GM19463 (cell line): ENCODE measurements around the gene SLC36A1.

Experiments
- ATAC-seq: cut with Tn5 transposase; IDR thresholded peaks from one replicate; pipeline ENCODE4 v1.9.1; 2021; ENCODE audit warnings: mild to moderate bottlenecking, moderate library complexity; ENCODE audit not compliant: unreplicated experiment

SLC36A1 gene

GRCh38 chr5:151451626-151452520 is 4.5 kb downstream of the SLC36A1 start:
- peak; percentile 77 for ATAC-seq

- no peak for ATAC-seq
These were observed 6.8 kb downstream of the SLC36A1 start for GRCh38 chr5:151454166-151454565.

DNA sequence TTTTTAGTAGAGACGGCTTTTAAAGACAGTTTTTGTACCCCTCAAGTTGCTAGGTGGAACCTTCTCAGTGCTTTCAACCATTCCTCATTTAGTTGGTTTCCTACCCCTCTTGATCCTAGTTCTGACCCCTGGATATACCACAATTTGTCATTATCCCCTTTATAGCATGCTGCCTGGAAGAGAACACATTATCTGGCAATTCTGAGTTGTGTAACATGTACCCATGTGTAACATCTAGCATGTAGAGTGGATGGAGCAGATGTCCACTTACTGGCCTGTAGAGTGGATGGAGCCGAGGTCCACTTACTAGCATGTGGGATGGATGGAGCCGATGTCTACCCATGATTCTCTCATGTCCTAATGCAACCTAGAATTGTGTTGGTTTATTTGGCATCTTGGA is 7.5 kb downstream of the SLC36A1 start:
- ATAC-seq = no peak

- no peak for ATAC-seq
These were observed 9.0 kb downstream of the SLC36A1 start for GRCh38 chr5:151456321-151456940.

GRCh38 chr5:151458314-151458713 is 10.9 kb downstream of the SLC36A1 start:
- no peak for ATAC-seq

DNA sequence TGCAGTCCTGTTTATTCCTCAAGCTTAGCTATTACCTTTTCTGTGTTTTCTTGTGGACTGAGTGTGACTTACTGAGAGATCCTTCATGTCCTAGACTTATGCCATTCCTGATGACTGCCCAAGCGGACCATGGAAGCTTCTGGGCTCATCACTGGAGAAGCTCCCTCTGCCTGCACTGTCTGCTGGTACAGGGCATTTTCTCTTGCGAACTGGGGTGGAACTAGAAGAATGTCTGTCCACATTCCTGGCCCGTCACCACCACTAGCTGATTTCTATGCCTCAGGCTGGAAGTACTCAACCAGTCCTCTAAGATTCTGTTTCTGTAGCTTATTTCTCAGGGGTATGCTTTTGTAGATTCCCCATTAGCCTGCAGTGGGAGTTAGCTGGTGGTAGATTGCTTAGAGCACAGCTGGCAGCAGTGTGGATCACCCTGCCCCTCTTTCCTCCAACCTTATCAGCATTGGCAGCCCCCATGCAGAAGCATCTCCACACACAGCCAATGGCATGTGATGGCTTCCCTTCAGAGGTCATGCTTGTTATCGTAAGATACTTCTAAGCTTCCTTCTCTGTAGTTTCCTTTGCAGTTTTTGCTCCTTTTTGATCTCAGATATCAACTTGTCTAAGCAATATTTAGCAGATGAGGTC is 12.4 kb downstream of the SLC36A1 start:
- no peak for ATAC-seq

- ATAC-seq = peak; percentile 97
These were observed 13.9 kb downstream of the SLC36A1 start for GRCh38 chr5:151461312-151461711.

DNA sequence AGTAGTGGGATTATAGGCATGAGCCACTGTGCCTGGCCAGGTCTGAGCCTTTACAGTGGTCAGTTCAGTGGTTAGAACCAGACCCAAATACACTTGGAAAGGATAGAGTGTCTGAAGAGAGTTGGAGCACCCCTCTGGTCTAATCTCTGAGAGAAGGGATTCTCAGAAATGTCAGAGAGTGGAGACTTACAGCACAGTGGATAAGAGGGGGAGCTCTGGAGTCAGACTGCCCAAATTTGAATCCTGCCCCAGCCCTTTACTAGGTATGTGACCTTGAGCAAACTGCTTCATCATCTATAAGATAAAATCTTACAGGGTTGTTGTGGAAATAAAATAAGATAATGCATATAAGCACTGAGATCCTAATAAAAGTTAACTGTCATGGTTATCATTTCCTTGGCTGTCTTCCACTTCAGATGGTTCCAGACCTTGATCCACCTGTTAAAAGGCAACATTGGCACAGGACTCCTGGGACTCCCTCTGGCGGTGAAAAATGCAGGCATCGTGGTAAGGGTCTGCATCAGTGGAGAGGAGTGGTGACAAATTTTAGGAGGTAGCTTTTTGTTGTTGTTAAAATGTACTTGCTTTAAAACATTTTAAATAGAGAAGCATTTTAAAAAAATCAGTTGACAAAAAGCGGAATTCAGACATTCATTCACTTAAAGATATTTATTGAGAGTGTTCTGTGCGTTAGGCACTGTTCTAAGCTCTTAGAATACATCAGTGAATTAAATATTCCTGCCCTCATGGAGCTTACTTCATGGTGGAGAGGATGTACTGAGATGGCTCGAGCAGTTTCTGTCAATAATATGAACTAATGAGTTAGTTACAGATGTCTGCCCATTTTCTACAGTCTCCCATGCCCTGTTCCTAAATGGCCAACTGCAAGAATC is 16.0 kb downstream of the SLC36A1 start:
- no peak for ATAC-seq

DNA sequence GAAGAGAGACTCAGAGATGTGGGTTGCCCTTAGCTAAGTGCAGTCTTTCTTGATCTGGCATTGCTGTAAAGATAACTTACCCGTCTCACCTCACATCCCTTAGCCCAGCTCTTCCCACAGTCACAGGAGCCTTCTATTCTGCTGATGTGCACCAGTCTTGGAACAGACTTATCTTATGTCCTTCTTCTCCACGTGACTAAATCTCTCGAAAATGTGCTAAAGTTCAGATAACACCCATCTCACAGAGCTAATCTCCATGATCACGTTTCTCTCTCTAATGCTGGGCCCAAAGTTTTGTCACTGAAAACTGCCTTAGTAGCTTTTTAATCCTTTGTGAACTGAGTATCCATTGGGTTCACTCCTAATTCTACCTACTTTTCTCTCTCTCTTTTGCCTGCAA is 16.7 kb downstream of the SLC36A1 start:
- no peak for ATAC-seq

DNA sequence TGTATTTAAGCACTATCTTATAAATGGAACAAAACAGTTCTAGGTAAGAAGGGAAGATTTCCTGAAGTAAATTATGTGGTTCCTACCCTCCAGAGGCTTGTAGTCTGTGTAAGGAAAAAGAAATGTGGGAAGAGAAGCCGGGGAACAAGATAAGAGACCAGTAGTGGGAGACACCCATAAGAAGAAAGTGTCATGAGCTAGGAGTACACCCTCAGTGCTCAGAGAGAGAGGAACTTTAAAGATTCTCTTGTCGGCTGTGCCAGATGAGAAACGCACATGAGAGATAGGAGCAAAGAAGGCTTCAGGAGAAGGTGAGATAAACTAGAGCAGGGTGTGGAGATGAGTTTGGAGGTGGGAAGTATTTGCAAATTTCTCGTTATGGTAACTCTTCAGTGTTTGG is 18.1 kb downstream of the SLC36A1 start:
- ATAC-seq = no peak

DNA sequence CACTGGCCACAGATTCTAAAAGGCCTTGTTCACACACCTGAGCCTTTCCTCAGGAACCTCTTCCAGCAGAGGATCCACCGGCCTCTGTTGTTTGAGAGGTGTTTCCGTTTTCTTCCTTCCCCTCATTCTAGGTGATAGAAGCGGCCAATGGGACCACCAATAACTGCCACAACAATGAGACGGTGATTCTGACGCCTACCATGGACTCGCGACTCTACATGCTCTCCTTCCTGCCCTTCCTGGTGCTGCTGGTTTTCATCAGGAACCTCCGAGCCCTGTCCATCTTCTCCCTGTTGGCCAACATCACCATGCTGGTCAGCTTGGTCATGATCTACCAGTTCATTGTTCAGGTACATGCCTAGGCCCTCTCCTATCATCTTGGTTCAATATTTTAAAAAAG is 20.2 kb downstream of the SLC36A1 start:
- no peak for ATAC-seq

- no peak for ATAC-seq
These were observed 22.0 kb downstream of the SLC36A1 start for GRCh38 chr5:151469386-151469785.

- ATAC-seq = no peak
These were observed 22.6 kb downstream of the SLC36A1 start for GRCh38 chr5:151469992-151470391.

DNA sequence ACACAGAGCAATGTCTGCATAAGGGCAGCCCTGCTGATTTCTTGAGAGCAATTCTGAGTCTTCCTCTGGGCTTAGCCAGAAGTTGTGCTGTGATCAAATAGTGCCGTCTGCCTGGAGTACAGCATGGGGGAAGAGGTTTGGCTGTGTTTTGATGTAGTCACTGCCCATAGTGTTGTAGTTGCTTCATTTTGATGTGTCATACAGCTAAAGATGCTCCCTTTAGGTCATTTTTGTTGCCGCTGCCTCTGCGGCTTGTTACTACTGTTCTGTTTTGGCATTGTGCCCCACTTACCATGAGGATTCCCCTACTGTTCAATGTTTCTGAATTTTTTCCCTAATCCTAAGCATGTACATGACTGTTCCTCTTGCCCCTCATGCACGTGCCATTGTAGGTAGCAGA is 23.0 kb downstream of the SLC36A1 start:
- ATAC-seq = no peak

DNA sequence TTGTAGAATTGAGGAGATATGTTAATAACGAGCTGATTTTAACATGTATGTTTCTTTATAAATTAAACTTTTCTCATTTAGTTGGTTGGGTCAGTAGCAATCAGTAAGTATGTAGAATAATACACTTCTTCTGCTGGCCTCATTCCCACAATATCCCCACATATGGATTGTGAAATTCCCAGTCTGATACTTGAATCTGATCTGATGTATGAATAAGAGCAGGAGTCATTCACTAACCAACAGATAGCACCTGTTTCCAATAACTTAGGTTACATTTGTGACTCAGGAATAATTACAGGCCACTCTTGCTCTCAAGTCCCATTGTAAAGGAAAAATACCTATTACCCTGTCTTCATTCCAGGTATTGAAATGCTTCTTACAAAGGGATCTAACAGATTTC is 23.9 kb downstream of the SLC36A1 start:
- no peak for ATAC-seq

DNA sequence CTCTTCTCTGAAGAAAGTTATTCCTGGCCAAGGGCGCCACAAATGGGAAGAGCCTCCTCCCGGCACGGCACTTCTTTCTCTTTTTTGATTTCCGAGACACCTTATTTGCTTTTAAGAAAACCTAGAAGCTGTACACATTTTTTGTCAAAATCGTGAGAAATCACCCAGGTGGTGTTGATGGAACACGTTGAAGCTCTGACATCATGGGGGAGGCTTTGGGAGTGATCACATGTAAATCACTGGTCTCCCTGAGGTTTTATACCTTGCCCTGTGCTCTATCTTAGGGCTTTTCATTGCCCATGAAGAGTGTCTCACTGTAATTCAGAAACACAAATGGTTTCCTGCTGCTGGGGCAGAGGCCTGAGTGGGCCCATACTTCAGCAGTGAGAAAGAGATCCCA is 27.4 kb downstream of the SLC36A1 start:
- no peak for ATAC-seq

GRCh38 chr5:151475388-151475787 is 28.0 kb downstream of the SLC36A1 start:
- no peak for ATAC-seq

GRCh38 chr5:151476016-151476415 is 28.6 kb downstream of the SLC36A1 start:
- no peak for ATAC-seq

- ATAC-seq = no peak
These were observed 29.7 kb downstream of the SLC36A1 start for GRCh38 chr5:151477101-151477500.

GRCh38 chr5:151480384-151481293 is 33.2 kb downstream of the SLC36A1 start:
- no peak for ATAC-seq
